HCEC 1CT (cell line): ENCODE data around the gene ACOT11.
"Not testable (repeated sequence)": the region's sequence is repeated elsewhere in the genome, so short reads cannot be mapped to it uniquely, and the experiment has no call there.

Experiments
- DNase-seq: peaks from one replicate; pipeline ENCODE4 v3.0.0-alpha.2; 2017

Gene ACOT11

GRCh38 chr1:54611621-54612020 is 63.6 kb downstream of the ACOT11 start:
- no peak for DNase-seq

DNA sequence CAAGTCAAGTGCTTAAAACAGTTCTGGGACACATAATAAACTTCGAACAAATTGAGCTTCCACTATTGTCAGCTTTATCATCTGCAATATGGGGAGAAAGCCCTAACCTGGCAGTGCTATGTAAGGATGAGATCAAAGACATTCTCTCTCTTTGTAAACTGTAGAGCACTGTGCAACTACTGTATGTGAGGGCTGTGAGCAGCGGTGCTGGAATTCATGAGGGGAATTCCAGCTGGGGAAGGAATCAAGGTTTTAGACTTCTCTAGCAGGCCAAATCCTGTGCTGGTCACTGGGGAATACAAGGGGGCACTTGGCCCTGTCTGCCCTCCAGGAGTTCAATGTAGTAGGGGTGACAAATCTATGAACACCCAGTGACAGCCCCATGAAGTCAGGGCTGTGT is 66.0 kb downstream of the ACOT11 start:
- DNase-seq, result no peak

- no peak for DNase-seq
These were observed 66.5 kb downstream of the ACOT11 start for GRCh38 chr1:54614563-54614962.

DNA sequence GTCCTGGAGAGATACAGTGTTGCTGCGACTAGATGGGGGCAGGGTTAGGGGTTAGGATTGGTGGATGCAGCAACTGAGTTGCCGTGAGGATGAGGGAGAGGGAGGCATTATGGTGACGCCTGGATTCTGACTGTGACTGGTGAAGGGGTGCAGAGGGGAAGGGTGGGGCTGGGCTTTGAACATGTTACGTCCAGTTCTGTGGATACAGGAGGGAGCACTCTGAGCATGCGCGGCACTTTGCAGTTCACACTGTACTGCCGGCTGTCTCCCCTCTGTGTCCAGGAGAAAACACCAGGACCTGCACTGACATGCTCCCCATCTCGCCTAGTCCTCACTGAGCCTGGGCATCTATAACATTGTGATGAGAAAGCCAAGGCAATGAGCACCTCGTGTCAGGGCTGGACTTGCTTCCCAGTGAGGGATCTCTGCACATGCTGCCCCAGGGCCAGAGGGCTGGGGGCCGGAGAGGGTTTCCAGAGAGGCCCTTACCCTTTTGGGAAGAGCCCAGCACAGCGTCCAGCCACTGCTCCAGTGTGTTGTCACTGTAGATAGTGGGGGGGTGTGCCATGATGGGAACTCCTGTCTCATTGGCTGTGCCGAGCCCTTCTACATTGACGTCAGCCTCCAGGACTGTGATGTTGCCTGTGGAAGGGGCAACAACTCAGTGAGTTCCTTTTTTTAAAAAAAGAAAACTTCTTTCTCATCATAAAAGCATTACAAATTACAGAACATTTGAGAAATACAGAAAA is 67.7 kb downstream of the ACOT11 start:
- no peak for DNase-seq

GRCh38 chr1:54619749-54620148 is 71.7 kb downstream of the ACOT11 start:
- DNase-seq, result no peak

DNA sequence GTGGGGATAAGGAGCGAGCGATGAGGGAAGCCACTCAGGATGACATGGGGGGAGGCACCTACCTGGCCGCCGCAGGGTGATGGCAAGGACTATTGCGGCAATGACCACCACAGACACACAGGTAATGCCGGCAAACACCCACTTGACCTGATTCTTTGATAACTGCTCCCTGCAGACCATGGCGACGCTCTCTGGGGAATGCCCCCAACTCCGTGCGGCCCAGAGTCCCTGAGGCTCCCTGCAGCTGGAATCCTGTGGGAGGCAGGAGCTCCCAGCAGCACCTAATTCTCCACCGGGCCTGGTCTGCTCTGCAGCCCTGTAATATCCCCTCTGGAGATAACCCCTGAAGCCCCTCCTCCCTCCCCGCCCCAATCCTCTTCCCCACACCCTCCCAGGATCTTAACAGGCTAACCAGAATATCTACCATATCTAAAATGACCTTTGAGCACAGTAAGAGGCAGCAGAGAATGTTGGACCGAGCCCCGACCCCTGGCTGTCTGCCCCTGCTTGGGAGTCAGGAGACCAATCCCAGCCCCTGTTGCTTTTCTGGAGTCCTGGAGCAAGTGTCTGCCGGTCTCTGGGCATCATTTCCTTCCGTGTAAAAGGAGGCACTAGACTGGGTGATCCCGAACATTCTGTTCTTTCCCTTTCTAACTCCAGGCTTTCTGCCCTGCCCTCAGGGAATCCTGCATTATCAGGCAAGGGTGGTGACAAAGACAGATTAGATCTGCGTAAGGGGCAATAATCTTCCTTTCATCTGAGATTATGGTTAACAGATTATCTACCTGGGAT is 75.4 kb downstream of the ACOT11 start, which contains the start of gene FAM151A:
TSS of gene FAM151A (minus strand) at position 310 of the 792 bp plus-strand sequence. CDS start at position 180, 130 bp downstream.
- DNase-seq, result no peak

GRCh38 chr1:54624466-54625464 is 76.7 kb downstream of the ACOT11 start:
- no peak for DNase-seq

- DNase-seq, result no peak
These were observed 79.2 kb downstream of the ACOT11 start for GRCh38 chr1:54627196-54627595.

- not testable (repeated sequence) for DNase-seq
These were observed 87.8 kb downstream of the ACOT11 start for GRCh38 chr1:54635804-54636203.

DNA sequence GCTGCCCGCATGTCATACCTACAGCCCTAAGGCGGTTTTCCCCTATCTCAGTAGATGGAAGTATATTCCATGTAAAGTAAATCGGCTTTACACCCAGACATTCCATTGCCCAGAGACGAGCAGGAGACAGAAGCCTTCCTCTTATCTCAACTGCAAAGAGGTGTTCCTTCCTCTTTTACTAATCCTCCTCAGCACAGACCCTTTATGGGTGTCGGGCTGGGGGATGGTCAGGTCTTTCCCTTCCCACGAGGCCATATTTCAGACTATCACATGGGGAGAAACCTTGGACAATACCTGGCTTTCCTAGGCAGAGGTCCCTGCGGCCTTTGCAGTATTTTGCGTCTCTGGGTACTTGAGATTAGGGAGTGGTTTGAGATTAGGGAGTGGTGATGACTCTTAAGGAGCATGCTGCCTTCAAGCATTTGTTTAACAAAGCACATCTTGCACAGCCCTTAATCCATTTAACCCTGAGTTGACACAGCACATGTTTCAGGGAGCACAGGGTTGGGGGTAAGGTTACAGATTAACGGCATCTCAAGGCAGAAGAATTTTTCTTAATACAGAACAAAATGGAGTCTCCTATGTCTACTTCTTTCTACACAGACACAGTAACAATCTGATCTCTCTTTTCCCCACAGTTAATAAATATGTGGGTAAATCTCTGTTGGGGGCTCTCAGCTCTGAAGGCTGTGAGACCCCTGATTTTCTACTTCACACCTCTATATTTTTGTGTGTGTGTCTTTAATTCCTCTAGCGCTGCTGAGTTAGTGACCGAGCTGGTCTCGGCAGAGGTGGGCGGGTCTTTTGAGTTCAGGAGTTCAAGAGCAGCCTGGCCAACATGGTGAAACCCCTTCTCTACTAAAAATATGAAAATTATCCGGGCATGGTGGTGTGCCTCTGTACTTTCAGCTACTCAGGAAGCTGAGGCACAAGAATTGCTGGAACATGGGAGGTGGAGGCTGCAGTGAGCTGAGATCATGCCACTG is 88.7 kb downstream of the ACOT11 start:
- DNase-seq, result not testable (repeated sequence)

DNA sequence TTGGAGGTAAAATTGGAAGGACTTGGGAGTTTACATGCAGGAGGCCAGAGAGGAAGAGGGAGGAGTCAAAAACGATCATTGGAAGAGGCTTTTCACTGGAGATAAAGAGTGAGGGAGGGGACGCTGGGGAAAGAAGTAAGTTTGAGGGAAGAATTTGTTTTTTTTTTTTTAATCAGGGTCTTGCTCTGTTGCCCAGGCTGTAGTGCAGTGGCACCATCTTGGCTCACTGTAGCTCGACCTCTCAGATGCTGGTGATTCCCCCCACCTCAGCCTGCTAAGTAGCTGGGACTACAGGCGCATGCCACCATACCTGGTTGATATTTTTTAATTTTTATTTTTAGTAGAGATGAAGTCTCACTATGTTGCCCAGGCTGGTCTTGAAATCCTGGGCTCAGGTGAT is 92.3 kb downstream of the ACOT11 start:
- DNase-seq, result no peak

DNA sequence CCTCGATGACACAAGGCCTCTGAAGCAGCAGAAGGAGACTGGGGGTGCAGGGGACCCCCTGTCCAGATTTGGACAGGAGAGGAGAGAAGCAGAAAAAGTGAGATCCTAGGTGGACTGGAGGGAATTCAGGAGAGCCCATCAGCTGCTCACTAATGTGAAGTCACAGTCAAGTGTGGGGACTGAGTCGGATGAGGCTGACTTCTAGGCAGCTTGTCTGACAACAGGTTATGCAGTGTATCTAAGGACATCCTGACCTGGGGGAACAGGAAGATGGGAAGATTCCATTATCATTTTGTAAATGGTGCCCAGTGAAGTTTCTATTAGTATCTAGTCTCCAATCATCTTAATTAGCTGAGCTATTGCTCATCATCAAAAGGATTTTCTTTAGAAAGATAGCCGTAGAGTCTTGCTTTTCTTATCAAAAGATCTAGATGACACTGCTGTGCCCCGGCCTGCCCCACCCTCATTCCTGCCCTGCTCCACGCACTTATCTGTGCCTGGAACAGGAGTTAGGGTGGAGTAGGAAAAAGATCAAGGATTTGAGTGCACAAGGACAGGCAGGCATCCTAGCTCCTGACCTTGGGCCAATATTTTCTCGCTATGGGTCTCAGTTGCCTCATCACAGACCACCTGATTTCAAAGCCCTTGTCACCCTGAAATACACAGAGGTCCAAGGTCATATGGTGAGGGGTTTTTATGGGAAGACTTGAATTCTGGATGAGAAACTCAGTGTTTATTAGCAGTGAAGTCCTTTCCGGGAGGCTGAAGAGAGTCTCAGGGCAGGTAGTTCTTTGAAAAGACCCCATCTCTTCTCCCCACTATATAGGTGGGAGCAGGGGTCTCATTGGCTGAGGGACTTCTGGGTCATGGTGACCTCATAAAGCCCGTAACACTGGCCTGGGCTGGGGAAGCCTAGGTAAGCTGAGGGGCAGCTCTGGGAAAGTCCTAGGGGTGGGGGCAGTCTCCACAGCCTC is 93.1 kb downstream of the ACOT11 start, which contains the start of gene MROH7:
TSS of gene MROH7 (plus strand) at position 924 of the 974 bp plus-strand sequence. CDS start 11,141 bp downstream, outside the sequence.
- no peak for DNase-seq

DNA sequence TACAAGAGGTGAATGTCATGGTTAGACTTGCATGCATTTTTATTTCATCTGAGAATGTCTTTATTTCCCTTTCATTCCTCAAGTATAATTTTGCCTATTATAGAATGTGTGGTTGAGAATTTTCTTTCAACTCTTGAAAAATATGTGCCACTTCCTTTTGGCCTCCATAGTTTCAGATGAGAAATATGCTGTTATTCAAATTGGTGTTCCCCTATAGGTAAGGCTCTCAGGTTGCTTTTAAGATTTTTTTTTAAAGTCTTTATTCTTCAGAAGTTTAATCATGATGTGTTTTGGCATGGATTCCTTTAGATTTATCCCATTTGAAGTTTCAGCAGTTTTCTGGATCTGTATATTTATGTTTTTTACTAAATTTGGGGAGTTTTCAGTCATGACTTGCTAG is 95.7 kb downstream of the ACOT11 start:
- DNase-seq, result no peak

GRCh38 chr1:54645806-54646676 is 98.0 kb downstream of the ACOT11 start:
- DNase-seq, result no peak

GRCh38 chr1:54649130-54649898 is 101.3 kb downstream of the ACOT11 start:
- no peak for DNase-seq

DNA sequence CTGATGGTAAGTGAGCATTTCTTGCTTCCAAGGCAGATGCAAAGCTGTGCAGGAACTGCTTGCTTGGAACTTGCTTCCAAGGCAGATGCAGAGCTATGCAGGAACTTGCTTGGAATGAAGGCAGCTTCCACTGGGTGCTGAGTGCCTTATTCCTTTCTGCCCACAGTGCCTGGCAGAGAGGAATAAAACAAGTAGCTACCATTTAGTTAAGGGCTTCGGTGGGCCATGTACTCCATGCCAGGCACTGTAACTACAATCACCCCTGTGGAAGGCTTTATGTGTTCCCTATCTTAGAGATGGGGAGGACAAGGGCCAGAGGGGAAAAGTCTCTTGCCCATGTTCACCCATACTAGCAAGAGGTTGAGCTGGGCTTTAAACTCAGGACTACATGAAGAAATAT is 101.9 kb downstream of the ACOT11 start:
- no peak for DNase-seq

DNA sequence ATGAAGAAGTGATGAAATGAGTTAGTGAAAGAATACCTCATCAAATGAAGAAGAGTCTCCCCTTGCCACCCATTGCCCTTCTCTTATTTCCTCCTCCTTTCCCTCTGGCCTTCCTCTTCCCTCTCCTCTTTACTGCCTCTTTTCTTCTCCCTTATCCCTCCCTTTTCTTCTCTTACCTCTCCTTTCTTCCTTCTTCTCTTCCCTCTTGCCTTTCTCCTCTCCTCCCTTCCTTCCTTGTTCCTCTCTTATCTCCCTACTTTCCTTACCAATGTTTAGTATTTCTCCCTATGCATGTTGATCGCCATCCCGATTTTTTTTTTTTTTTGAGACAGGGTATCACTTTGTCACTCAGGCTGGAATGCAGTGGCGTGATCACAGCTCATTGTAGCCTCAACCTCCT is 102.4 kb downstream of the ACOT11 start:
- DNase-seq, result no peak

DNA sequence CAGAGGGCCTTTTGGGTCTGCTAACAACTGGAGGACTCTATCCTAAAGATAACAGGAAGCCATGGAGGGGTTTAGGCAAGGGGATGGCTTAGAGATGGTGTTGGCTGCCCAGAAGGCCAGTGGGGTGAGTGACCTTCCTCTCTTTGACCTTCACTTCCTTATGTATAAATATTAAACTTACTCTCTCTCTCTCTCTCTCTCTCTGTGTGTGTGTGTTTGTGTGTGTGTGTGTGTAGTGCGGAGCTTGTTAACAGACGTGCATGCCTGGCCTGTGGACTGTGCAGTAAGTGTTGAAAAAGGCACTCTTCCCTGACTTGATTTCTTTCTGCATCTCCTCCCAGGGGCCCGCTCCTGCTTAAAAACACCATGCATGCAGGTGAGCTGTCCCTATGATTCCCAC is 103.6 kb downstream of the ACOT11 start:
- DNase-seq, result no peak
